ENCODE results near the gene CCDC169.

CCDC169 gene

DNA sequence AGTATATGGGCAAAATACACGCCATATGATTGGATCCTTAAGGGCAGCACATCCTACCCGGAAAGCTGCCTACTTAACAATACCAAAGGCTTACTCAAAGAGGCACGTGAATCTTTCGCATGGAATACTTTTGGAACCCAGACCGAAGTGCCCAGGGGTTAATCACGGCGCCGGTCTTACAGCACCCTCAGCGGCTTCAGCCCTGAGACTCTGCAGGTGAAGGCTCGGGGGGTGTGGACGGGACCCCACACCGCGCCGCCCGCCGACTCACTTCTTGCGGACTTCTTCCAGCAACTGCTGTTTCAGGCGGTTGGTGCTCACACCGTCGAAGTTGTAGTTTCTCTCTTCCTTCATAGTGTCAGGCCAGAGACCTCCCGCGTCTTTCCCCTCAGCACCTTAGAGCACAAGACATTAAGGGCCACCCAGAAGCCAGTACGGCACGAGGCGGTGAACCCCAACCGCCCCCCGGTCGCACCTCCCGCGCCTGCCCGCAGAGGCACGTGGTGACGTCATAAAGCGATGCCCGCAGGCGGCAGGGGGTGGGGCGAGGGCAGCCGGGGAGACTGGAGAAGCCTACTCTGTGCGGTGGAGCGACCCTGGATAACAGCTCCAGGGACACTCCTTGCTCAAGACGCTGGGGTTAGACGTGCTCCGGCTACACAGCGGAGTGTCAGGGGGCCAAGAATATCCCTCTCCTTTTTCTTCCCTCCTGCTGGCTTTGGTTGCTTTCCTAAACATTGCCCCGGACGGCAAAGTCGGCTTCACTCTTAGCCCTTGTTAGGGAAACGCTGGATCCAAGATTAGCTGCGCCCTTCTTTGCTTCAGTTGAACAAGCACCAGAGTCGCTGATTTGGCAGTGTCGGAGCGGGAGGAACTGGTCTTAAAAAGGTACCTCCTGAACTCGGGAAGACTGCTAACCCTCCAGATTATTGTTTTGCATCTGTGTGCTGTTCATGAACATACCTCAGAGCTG lies at the start of gene CCDC169:
CCDC169 (minus strand) TSS at position 449 of the 973 bp plus-strand sequence; CDS start at position 354, 95 bp downstream.
- no peaks in the 10 kb centered on the region for H3K4me1 ChIP-seq (ENCODE audit: insufficient read depth, low read length, poor library complexity, severe bottlenecking)
- no peak for TF ChIP-seq EZH2phosphoT487 (IDR thresholded peaks at IDR 0.05; ENCODE audit: borderline replicate concordance)
- TF ChIP-seq, protein P1, sequence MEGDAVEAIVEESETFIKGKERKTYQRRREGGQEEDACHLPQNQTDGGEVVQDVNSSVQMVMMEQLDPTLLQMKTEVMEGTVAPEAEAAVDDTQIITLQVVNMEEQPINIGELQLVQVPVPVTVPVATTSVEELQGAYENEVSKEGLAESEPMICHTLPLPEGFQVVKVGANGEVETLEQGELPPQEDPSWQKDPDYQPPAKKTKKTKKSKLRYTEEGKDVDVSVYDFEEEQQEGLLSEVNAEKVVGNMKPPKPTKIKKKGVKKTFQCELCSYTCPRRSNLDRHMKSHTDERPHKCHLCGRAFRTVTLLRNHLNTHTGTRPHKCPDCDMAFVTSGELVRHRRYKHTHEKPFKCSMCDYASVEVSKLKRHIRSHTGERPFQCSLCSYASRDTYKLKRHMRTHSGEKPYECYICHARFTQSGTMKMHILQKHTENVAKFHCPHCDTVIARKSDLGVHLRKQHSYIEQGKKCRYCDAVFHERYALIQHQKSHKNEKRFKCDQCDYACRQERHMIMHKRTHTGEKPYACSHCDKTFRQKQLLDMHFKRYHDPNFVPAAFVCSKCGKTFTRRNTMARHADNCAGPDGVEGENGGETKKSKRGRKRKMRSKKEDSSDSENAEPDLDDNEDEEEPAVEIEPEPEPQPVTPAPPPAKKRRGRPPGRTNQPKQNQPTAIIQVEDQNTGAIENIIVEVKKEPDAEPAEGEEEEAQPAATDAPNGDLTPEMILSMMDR (conservative IDR thresholded peaks at IDR 0.05; ENCODE audit: low read length) = no peak
- no peaks in the 10 kb centered on the region for H3K9me3 ChIP-seq (ENCODE audit: insufficient read depth, low read depth, low read length)
- no peaks in the 10 kb centered on the region for H3K9me2 ChIP-seq (replicated peaks; ENCODE audit: low read depth, low read length)
- 0 out of 2 replicates have a peak, but pooled peaks cover 8% of the 10 kb centered on the region for H3K79me2 ChIP-seq (ENCODE audit: insufficient read depth, low read length)
- H3K9ac ChIP-seq (ENCODE audit: low read depth, low read length, poor library complexity, severe bottlenecking) = peak within 1 kb of the TSS; percentile 64
- H3F3A ChIP-seq (ENCODE audit: low read depth) = no peaks in the 10 kb centered on the region
- peak within 1 kb of the TSS; percentile 71 for H3K4me3 ChIP-seq (ENCODE audit: low read length, poor library complexity, severe bottlenecking)
- peak within 1 kb of the TSS; percentile 70 for H3K4me2 ChIP-seq (ENCODE audit: low read depth, low read length, poor library complexity, severe bottlenecking)
- H2AFZ ChIP-seq (ENCODE audit: low read length) = peak within 1 kb of the TSS; percentile 64
- H3K27me3 ChIP-seq (ENCODE audit: insufficient read depth, low read length, poor library complexity, severe bottlenecking) = no peaks in the 10 kb centered on the region
- no peaks in the 10 kb centered on the region for H3K36me3 ChIP-seq (ENCODE audit: insufficient read depth, low read length)
- no peaks in the 10 kb centered on the region for H4K20me1 ChIP-seq (ENCODE audit: insufficient read depth, low read length, poor library complexity, severe bottlenecking)

DNA sequence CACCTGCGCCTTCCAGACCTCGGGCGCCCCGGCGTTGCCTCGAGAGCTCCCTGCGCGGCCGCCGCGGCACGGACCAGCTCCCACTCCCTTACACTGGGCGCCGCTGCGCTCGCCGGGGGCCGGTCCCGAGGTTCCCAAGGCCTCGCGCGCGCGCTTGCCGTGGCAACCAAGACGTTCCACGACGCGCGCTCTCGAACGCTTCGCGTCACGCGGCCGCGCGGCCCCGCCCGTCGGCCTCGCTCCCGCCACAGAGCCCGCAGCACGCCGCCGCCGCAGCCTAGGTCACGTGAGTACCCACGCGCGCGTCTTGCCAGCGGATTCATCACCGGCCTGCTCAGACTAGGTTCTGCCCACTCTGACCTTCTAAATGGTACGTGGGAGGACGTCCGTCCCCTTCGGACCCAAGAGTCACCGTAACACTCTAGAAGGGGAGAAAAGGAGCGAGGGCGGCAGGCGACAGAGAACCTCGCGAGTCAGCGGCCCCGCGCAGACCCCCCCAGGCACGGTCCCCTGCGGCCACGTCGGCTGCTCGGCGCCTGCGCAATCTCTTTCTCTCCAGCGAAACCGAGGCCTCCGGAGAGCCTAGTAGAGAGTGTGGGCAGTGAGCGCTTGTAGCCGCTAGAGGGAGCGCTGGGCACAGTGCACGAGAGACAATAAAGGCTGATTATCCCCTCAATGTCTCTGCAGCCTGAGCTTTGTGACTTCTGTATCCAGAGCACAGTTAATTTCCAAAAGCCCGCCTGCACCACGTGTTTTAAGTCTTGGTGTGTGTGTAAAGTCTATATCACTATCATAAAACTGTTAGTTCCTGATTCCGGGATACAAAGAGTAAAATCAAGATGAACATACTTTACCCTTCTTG lies 48.8 kb upstream of the CCDC169 start, which contains the start of gene SPART:
SPART (minus strand) TSS at position 173 of the 862 bp plus-strand sequence. CDS start 10,564 bp downstream, outside the sequence.
- Histone ChIP-seq H3K4me3 (ENCODE audit: low read length, poor library complexity, severe bottlenecking) (peak within 1 kb of the TSS; percentile 80), H3K9ac (ENCODE audit: low read depth, low read length, poor library complexity, severe bottlenecking) (peak within 1 kb of the TSS; percentile 89), H3K79me2 (ENCODE audit: insufficient read depth, low read length) (peaks cover 31% of the 10 kb centered on the region), H3K36me3 (ENCODE audit: insufficient read depth, low read length) (no peaks in the 10 kb centered on the region), H4K20me1 (ENCODE audit: insufficient read depth, low read length, poor library complexity, severe bottlenecking) (no peaks in the 10 kb centered on the region), H3K27me3 (ENCODE audit: insufficient read depth, low read length, poor library complexity, severe bottlenecking) (no peaks in the 10 kb centered on the region), H3K4me2 (ENCODE audit: low read depth, low read length, poor library complexity, severe bottlenecking) (peak within 1 kb of the TSS; percentile 65), H3K4me1 (ENCODE audit: insufficient read depth, low read length, poor library complexity, severe bottlenecking) (no peaks in the 10 kb centered on the region), H3K9me2 (replicated peaks; ENCODE audit: low read depth, low read length) (no peaks in the 10 kb centered on the region), H3F3A (ENCODE audit: low read depth) (no peaks in the 10 kb centered on the region), H2AFZ (ENCODE audit: low read length) (peak within 1 kb of the TSS; percentile 97), H3K9me3 (ENCODE audit: insufficient read depth, low read depth, low read length) (no peaks in the 10 kb centered on the region)
- TF ChIP-seq, protein P1 (conservative IDR thresholded peaks at IDR 0.05; ENCODE audit: low read length) = peak; percentile 85
- TF ChIP-seq EZH2phosphoT487 (IDR thresholded peaks at IDR 0.05; ENCODE audit: borderline replicate concordance) = no peak

DNA sequence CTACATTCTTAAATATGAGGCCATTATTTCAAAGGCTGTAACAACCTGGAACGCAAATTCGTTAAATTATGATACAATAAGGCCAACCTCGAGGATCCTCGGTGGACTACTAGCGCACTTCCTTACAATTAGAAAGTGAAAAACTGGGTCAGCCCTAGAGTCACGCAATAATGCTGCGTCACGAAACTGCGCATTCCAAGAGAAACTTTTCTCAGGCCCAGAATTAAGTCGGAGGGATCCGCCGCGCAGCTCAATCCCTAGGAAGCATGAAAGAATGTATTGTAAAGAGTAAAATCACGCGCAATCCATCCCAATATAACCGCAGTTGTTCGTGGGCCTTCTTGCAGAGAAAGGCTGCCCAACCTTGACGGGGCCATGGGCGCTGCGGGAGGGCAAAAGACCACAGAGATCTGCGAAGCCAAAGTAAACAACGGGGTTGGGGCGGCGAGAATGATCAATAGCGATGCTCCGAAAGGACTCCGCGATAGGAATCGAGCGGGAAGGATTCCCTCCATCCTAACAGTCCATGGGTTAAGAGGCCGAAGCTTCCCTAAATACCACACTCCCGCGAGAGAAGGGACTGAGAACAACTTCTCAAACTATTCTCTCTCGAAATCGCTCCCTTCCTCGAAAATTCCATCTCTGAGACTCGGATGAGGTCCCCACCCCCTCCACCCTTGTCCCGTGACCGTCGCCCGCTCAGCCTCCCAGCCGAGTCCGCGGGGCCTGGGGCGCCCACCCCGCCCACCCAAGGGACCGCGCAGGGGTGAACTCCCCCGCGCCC lies 48.0 kb upstream of the CCDC169 start:
- no peaks in the 10 kb centered on the region for H3K36me3 ChIP-seq (ENCODE audit: insufficient read depth, low read length)
- no peaks in the 10 kb centered on the region for H4K20me1 ChIP-seq (ENCODE audit: insufficient read depth, low read length, poor library complexity, severe bottlenecking)
- no peaks in the 10 kb centered on the region for H3K4me1 ChIP-seq (ENCODE audit: insufficient read depth, low read length, poor library complexity, severe bottlenecking)
- peak overlapping the region; percentile 97 for H2AFZ ChIP-seq (ENCODE audit: low read length)
- no peaks in the 10 kb centered on the region for H3K9me3 ChIP-seq (ENCODE audit: insufficient read depth, low read depth, low read length)
- no peaks in the 10 kb centered on the region for H3K27me3 ChIP-seq (ENCODE audit: insufficient read depth, low read length, poor library complexity, severe bottlenecking)
- TF ChIP-seq, protein P1 (conservative IDR thresholded peaks at IDR 0.05; ENCODE audit: low read length) = no peak
- TF ChIP-seq EZH2phosphoT487 (IDR thresholded peaks at IDR 0.05; ENCODE audit: borderline replicate concordance) = no peak
- H3K79me2 ChIP-seq (ENCODE audit: insufficient read depth, low read length) = peaks cover 31% of the 10 kb centered on the region
- peak overlapping the region; percentile 89 for H3K9ac ChIP-seq (ENCODE audit: low read depth, low read length, poor library complexity, severe bottlenecking)
- H3K4me2 ChIP-seq (ENCODE audit: low read depth, low read length, poor library complexity, severe bottlenecking) = peak overlapping the region; percentile 62
- peak overlapping the region; percentile 80 for H3K4me3 ChIP-seq (ENCODE audit: low read length, poor library complexity, severe bottlenecking)
- H3K9me2 ChIP-seq (replicated peaks; ENCODE audit: low read depth, low read length) = no peaks in the 10 kb centered on the region
- no peaks in the 10 kb centered on the region for H3F3A ChIP-seq (ENCODE audit: low read depth)

Data from Loucy (cell line).